Stimulated activated CD8-positive, alpha-beta memory T cell treated with anti-CD3 and anti-CD28 coated beads, Interleukin-15, amount 100 ng/mL, for 4 hours (primary cell): Measurements from ENCODE around the gene PIK3CD.

ENCODE experiments used
- DNase-seq, 2 donors: peaks; one replicate each; pipeline ENCODE4 v3.0.0-alpha.2; 2020; ENCODE audit warnings: low read depth in 2 of 2

Gene PIK3CD

GRCh38 chr1:9768983-9769382 lies 117.5 kb downstream of the PIK3CD start:
- no peak for DNase-seq

- DNase-seq, result no peak
Measured at GRCh38 chr1:9770298-9770697, 118.8 kb downstream of the PIK3CD start.

GRCh38 chr1:9774712-9775679 lies 123.5 kb downstream of the PIK3CD start:
- DNase-seq, result no peak

GRCh38 chr1:9776685-9777084 lies 125.2 kb downstream of the PIK3CD start:
- DNase-seq, result no peak
